NB4 (cell line): ENCODE measurements around the gene AXIN2.

Experiments
- MYC ChIP-seq: IDR thresholded peaks from 2 replicates; pipeline ENCODE4 v1.6.1; 2011; ENCODE audit warnings: low read depth, low read length
- POLR2A ChIP-seq: IDR thresholded peaks from 2 replicates; pipeline ENCODE4 v1.6.1; 2011; ENCODE audit warnings: mild to moderate bottlenecking; ENCODE audit not compliant: insufficient read length; ENCODE audit errors: extremely low read depth
- TF ChIP-seq, protein P1 (sequence below): IDR thresholded peaks from one replicate; pipeline ENCODE4 v1.5.1; 2012; ENCODE audit warnings: low read depth, low read length
- TF ChIP-seq, protein P2 (sequence below): IDR thresholded peaks from 2 replicates; pipeline ENCODE4 v1.6.1; 2011; ENCODE audit warnings: low read depth, low read length

DNA sequence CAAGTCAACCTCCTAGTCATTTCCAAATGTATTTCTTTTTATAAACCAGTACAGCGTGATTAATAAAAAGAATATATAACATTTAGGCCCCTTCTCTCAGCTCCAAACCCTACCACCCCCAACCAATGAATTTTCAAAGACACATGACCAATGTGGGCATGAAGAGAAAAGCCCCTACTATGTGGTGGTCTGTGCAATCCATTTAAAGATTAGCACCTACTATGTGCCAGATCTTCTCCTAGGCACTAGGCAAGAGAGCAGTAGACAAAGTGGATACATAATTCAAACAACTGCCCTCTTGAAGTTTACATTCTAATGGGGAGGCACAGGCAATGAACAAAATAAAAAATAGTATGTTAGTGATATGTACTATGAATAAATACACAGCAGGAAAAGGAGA lies 19.4 kb downstream of the AXIN2 start:
- TF ChIP-seq POLR2A (no peak), MYC (no peak)
- TF ChIP-seq, protein P1, sequence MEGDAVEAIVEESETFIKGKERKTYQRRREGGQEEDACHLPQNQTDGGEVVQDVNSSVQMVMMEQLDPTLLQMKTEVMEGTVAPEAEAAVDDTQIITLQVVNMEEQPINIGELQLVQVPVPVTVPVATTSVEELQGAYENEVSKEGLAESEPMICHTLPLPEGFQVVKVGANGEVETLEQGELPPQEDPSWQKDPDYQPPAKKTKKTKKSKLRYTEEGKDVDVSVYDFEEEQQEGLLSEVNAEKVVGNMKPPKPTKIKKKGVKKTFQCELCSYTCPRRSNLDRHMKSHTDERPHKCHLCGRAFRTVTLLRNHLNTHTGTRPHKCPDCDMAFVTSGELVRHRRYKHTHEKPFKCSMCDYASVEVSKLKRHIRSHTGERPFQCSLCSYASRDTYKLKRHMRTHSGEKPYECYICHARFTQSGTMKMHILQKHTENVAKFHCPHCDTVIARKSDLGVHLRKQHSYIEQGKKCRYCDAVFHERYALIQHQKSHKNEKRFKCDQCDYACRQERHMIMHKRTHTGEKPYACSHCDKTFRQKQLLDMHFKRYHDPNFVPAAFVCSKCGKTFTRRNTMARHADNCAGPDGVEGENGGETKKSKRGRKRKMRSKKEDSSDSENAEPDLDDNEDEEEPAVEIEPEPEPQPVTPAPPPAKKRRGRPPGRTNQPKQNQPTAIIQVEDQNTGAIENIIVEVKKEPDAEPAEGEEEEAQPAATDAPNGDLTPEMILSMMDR = no peak
- TF ChIP-seq, protein P2, sequence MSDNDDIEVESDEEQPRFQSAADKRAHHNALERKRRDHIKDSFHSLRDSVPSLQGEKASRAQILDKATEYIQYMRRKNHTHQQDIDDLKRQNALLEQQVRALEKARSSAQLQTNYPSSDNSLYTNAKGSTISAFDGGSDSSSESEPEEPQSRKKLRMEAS = no peak
